ENCODE data around the gene CALCOCO2.
"Not testable (repeated sequence)": the region's sequence is repeated elsewhere in the genome, so short reads cannot be mapped to it uniquely, and the experiment has no call there.

CALCOCO2 gene

DNA sequence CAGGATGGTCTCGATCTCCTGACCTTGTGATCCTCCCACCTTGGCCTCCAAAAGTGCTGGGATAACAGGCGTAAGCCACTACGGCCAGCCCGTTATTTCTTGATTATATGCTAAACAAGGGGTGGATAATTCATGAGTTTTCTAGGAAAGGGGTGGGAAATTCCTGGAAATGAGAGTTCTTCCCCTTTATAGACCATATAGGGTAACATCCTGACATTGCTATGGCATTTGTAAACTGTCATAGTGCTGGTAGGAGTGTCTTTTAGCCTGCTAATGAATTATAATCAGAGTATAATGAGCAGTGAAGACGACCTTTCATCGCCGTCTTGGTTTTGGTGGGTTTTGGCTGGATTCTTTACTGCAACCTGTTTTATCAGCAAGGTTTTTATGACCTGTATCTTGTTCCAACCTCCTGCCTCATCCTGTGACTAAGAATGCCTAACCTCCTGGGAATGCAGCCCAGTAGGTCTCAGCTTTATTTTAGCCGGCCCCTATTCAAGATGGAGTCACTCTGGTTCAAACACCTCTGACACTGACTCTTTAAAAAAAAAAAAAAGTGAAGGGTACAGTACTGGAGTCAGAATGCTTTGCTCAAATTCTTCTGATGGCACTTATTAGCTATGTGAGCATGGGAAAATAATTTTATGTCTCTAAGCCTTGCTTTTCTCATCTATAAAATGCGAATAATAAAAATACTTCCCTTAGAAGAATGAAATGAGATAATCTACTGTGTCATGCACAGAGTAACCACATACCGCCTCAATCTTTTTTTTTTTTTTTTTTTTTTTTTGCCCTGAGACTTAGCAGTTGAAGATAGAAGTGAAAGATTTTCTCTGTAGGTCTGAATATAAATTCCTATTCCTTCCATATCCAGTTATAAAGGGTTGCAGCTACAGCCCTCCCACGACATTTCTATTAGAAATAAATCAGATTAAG is 5.1 kb upstream of the CALCOCO2 start:
- DNase-seq: no peak

DNA sequence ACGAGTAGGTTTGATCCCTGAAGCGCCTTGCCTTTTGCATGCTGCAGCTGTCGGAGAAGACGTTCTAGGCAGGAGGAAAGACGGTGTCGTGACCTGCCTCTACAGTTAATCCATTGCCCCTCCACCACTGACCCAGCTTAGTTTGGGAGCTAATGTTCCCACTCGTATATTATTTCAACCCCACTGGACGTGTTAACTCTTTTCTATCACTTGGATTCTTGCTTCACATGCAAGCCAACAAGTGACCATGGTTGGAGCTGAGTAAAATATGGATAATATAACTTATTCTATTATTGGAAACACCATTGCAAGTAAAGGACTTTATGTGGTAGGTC is 681 bp downstream of the CALCOCO2 start:
- no peak for DNase-seq

DNA sequence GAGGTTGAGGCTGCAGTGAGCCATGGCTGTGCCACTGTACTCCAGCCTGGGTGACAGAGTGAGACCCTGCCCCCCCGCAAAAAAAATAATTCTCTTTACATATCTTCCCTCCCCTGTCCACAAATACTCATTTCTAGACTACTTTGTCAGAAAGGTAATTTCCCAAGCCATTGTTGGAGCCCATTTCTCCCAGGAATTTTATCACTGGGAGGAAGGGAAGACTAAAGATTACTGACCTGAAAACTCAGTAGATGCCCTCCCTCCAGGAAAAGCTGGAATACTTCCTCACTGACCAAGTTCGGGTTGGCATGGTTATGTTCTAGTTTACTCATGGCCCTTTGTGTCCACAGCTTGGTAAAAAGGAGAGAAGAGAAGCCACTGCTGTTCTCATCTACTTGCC is 4.1 kb downstream of the CALCOCO2 start:
- DNase-seq: no peak

DNA sequence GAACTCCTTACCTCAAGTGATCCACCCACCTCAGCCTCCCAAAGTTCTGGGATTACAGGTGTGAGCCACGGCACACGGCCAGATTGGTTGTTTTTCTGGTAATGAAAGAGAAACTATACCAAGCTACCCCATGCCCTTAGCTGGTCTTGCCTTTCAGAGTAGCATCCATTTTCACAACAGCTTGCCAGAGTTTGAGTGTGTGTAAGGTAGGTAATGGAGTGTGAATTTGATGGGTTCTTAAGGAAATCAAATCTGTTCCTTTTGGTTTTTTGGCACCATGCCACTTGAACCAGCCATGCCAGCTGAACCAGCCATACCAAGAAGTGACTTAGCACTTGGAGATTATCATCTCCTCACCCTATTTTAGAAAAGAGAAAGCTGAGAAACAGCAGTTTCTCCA is 5.1 kb downstream of the CALCOCO2 start:
- no peak for DNase-seq

DNA sequence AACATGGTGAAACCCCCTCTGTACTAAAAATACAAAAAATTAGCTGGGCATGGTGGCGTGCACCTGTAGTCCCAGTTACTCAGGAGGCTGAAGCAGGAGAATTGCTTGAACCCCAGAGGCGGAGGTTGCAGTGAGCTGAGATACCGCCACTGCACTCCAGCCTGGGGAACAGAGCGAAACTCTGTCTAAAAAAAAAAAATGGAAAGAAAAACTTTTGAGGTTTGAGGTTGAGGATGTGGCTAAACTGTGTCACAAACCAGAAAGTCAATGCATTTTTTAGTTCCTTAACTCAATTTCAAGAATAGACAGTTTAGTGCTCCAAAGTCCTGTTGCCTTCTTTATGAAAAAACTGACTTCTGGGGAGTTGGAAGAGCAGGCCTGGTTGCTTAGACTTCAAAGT is 6.6 kb downstream of the CALCOCO2 start:
- not testable (repeated sequence) for DNase-seq

DNA sequence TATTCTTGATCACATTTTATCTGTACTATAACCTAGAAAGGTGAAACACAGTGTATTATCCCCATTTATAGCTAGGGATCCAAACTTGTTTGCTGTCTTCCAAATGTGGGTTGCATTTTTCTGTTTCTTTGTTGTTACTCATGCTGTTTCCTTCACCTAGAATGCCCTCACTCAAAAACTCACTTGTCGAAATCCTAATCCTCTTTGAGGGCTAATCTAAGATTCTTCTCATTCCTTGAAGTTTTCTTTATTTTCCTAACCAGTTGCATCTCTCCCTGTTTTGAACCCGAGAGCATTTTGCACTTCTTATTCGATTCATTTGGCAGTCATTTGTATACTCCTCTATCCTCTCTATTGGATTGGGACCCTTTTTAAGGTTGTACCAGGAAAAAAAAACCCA is 9.6 kb downstream of the CALCOCO2 start:
- DNase-seq: no peak

DNA sequence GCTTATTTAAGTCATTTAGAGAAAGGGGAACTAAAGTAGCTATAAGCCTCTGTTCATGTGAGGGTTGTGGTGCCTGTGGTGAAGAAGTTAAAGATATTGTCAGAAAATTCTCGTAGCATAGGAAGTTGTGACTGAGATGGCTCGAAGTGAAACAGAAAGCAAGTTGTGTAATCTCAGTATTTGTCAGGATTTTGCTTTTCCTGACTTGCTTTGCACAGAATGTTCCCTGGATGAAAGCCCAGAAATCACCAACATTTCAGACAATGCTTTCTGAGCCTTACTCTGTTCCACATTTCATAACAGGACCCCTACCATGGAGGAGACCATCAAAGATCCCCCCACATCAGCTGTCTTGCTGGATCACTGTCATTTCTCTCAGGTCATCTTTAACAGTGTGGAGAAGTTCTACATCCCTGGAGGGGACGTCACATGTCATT is 10.6 kb downstream of the CALCOCO2 start:
- DNase-seq: no peak

DNA sequence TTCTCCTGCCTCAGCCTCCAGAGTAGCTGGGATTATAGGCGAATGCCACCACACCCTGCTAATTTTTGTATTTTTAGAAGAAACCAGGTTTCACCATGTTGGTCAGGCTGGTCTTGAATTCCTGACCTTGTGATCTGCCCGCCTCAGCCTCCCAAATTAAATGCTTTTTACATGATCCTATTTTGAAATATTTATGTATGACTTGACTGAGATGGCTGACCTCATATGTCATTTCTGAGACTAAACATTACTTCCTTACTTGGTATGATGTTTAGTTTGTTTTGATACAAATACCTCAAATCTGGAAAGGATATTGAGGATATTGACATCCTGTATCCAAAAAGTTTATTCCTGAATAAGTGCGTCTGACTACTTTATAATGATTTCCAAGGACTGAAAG is 11.9 kb downstream of the CALCOCO2 start:
- no peak for DNase-seq

DNA sequence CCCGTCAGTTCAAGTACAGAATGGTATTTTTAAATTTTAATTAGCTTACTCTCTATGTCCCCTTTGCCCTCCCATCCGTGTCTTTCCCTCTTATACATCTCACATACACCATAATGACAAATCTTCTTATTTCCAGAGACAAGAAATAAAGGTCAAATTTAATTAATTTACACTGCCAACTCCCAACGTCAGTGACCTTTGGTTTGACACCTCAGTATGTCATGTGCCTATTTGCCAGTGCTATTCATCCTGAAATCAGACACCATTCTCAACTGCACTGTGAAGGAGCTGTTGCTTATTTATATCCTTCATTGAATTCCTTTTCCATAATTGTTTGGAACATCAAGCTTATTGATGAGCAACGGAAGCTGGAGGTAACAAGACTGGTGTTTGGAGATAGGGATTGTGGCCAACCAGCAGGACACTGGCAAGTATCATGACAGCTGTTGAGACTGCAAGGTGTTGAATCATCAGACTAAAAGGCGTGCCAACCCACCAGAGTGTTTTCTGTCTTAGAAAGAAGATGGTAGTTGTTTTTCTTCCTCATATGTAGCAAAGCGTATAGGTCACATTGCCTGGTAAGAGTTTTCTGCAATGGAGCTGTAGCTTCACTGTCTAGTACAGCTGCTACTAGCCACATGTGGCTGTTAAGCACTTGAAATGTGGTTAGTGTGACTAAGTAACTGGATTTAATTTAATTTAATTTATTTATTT is 12.5 kb downstream of the CALCOCO2 start:
- no peak for DNase-seq

DNA sequence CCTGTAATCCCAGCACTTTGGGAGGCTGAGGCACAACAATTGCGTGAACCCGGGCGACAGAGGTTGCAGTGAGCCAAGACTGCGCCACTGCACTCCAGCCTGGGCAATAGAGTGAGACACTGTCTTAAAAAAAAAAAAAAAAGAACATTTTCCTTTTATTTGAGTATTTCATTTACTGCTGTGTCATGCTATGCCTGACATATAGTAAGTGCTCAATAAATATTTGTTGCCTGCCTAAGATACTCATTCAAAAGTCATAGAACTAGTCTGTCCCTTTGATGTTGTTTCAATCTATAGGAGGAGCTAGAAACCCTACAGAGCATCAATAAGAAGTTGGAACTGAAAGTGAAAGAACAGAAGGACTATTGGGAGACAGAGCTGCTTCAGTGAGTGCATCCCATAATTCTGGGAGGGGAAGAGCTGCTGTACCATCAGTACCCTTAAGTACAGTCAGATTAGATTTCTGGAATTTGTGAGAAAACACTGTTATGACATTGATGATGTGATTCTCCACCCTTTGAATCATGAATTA is 20.0 kb downstream of the CALCOCO2 start:
- no peak for DNase-seq

DNA sequence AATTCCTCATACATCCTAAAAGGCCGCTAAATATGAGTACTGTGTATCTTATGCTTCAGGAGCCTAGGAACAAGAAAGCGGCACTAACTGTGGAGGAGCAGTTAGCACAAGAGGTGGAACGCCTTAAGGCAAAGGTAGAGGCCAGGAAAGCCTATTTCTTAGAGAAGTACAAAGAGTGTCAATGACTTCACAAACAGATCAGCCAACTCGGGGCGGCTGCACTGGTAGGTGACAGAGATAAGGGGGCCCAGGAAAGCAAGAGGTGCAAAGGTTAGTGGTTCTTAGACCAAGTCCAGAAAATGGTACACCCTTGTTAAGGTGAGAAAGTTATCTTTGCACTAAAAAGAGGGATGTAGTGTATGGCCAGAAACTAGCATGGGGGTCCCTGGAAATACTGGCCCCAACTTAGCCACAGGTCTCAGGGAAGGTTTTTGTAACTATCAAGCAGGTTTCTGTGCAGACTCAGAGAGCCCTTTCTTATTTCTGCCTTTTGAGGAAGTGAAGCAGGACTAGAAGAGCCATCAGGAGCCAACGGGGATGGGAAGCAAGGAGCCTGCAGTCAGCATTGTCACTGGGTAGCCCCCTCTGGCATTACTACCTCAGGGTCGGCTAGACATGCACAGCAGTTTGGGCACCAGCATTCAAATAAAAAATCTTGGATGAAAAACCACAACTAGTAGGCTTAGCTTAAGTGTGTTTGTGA is 24.1 kb downstream of the CALCOCO2 start:
- DNase-seq: no peak

DNA sequence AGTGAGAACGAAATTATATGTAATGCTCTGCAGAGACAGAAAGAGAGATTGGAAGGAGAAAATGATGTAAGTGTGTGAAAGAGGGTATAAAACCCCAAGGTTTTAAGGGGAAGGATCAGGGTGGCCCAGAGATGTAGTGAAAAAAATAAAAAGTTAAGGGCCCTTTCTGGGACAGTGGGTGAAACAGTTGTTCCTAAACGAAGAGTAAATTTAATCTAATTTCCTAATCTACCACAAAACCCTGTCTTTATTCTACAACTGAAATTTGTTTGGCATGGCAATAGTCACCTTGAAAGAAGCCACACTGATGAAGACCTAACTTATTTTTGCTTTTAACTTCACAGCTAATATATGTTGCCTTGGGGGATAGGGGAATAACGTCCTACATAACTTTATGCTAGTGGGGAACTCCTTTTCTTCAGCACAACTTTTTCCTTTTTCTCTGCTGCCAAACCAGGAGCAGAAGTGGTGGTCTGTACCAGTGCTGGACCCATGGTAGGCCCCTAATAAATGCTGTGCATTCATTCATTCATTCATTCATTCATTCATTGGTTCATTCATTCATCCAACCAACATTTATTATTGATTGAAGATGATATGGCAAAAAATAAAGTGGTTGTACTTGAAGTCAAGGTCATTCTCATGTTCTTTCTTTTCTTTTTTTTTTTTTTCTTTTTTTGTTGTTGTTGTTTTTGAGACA is 25.4 kb downstream of the CALCOCO2 start:
- DNase-seq: no peak

DNA sequence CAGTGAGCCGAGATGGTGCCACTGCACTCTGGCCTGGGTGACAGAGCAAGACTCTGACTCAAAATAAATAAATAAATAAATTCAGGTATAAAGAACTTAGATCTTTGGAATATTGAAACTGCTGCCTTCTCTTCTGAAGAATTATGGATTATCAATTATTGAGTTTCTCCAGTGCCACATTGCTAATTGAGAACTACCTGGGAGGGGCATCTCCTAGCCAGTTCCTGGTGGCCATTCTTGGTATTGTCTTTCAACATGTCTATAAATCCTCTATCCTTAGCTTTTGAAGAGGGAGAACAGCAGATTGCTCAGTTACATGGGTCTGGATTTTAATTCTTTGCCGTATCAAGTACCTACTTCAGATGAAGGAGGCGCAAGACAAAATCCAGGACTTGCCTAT is 29.2 kb downstream of the CALCOCO2 start:
- DNase-seq: no peak

DNA sequence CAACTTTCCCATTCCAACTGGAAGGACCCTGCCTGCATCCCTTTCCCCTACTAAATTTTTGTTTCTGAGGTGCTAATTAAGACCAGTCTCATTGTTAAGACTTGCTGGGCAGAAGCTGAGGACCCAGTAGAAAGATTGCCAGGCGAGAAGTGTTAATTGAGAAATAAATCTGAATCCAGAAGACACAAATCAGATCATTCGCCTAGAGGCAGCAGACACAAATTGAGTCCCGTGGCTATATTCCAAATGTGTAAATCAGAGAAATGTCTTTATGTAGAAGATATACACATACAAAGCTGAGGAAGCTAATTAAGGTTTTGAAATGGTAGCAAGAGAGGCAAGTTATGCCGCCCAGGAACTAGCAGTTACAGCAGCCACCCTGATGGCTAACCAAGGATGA is 29.6 kb downstream of the CALCOCO2 start:
- DNase-seq: no peak

DNA sequence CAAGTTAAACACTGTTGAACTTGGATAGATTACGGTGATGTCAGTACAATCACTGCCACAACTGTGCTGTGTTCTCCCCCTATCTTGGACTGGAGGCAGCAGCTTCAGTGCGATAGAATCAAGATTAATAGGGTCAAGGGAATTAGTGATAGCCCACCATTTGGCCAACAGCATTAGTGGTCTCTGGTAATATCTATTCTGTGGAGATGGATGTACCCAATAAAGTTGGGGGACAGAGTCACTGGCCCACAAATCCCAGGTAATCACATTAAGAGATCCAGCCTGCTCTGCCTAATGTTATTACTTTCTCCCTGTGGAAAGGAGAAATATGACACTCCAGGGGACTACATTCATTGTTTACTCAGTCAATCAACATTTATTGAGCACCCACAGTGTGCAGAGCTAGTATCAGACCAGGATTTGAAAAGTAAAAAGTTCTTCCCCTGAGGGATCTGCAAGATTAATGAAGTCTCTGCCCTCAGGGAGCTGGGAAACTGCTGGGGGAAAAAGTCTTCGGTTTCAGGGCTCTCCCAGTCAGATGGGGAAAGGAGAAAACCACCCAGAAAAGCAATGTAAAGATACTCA is 38.2 kb downstream of the CALCOCO2 start:
- no peak for DNase-seq

DNA sequence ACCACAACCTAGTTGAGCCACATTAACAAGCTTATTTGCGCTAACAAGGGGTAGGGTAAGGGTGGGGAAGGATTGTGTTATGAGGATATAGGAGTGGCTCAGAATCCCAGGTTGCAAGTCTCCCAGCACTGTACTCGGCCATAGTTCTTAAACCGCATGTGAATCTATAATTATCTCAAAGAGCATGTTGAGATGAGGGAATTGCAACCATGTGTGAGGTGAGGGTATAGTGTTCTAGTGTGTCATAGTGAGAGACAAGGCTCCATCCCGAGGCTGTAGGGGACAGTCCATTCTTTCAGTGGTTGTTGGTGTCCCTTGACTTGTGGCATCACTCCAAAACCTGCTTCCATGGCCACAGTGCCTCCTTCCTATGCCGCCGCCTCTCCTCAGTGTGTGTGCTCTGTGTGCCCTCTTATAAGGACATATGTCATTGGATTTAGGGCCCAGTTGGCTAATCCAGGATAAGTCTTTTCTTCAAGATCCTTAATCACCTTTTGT is 39.0 kb downstream of the CALCOCO2 start:
- no peak for DNase-seq

DNA sequence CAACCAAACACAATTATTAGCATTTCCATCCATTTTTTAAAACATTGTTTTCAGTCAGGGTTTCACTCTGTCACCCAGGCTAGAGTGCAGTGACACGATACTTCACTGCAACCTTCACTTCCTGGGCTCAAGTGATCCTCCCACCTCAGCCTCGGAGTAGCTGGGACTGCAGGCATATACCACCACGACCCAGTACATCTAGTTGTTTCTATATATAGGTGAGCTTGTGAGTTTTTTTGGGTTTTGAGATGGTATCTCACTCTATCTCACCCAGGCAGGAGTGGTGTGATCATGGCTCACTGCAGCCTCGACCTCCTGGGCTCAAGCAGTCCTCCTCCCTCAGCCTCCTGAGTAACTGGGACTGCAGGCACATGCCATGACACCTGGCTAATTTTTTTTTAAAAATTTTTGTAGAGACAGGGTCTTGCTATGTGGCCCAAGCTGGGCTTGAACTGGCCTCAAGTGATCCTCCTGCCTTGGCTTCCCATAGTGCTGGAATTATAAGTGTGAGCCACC is 40.3 kb downstream of the CALCOCO2 start:
- no peak for DNase-seq

DNA sequence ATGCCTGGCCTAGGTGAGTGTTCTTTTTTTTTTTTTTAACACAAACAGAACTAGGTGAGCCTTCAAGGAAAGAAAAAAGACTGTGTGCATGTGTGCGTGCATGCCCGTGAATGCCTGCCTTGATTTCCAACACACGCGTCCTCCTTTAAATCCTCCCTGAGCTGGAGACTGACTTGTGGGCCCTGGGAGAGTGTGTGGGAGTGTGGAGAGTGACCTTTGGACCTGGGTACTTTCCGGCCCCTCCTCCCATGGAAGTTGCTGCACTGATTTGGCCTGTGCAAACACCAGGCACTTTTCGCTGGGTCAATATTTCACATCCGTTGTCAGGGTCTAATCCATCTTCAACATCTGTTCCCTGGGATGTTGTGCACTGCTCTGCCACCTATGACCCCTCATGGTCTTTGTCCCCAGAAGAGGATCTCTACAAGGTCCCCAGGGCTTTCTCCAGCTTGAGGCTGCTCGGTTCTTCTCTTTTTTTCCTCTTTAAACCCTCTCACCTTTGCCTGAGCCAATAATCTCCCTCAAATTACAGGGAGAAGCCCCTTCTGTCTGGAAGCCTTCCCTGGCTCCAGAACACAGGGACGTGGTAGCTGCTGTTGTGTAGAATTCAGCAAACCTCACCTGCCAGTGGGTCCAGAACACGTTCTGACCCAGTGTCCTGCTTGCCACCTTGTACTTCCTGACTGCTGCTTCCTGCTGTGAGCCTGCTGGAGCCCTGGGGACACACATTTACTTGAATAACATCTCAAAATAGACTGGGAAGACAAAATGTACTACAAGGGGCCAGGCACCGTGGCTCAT is 40.9 kb downstream of the CALCOCO2 start:
- DNase-seq: no peak

DNA sequence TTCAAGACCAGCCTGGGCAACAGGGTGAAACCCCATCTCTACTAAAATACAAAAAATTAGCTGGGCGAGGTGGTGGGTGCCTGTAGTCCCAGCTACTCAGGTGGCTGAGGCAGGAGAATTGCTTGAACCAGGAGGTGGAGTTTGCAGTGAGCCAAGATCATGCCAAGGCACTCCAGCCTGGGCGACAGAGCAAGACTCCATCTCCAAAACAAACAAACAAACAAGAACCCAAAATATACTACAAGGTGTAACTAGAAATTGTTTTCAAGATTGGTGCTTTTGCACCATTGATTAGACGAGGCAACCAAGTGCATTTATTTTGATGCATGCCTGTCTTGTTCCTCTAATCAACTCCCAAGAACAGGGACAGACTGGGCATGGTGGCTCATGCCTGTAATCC is 41.6 kb downstream of the CALCOCO2 start:
- DNase-seq: not testable (repeated sequence)

DNA sequence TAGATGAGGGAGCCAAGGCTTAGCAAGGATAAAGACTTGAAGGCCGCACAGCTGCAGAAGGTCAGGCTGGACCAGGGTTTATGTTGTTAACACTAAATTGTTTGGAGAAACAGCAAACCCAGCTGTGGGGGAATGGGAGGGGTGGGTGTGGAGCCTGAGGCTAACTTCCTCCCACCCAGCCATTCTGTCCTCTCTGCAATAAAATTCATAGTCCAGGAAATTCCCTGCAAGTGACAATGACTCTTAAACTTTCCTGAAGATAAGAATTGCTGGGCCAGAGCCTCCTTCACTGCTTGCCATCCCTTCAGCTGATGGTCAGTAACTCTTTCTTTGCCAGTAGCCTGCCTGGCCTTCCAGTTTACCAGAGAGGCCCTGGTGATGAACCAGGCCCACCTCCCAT is 42.4 kb downstream of the CALCOCO2 start:
- no peak for DNase-seq

Measured in effector CD8-positive, alpha-beta T cell (primary cell).